Keratinocyte (primary cell): Measurements from ENCODE around the gene ACOXL.

Source experiments
- CTCF ChIP-seq, 3 experiments: IDR thresholded peaks in 1 of 3; conservative IDR thresholded peaks in 1 of 3; optimal IDR thresholded peaks in 1 of 3; 2 replicates in 2 of 3; 3 replicates in 1 of 3; pipeline versions ENCODE3 to v1.5.1; 2011; ENCODE audit warnings: low read length in 3 of 3, mild to moderate bottlenecking in 3 of 3, moderate library complexity in 2 of 3, control low read depth in 1 of 3, inconsistent platforms in 1 of 3; ENCODE audit not compliant: insufficient read depth in 2 of 3; ENCODE audit errors: extremely low read depth in 1 of 3
- EZH2 ChIP-seq: IDR thresholded peaks from one replicate; pipeline ENCODE4 v1.6.1; 2012; ENCODE audit warnings: inconsistent platforms, mild to moderate bottlenecking, low read length, moderate library complexity

DNA sequence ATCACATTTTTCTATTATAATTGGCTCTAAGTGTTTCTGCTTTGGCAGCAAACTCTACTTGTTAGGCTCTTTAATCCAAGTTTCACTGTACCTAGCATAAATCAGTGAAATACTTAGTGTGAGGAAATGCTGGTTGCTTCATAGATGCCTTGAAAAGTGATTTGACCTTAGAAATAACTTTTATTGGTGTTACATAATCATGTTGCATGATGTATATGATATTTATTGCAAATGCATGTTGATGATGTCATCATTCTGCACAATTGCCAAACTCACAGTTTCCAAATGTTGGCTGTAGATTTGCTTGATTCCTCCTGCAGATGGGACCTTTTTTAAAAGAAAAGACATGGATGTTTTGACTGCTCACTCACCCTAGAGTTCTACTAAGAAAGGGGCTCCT lies 250.8 kb downstream of the ACOXL start:
- TF ChIP-seq CTCF (optimal IDR thresholded peaks at IDR 0.05 in 1 of 3, IDR thresholded peaks at IDR 0.05 in 1 of 3, conservative IDR thresholded peaks at IDR 0.05 in 1 of 3; ENCODE audit: extremely low read depth in 1 of 3, insufficient read depth in 2 of 3, low read length in 3 of 3) = no peak
- no peak for TF ChIP-seq EZH2
